ENCODE measurements around the gene ADGRG6.

The ADGRG6 gene

GRCh38 chr6:142321451-142321850 is 19.6 kb downstream of the ADGRG6 start:
- no peak for FAIRE-seq
- no peak for TF ChIP-seq POLR2A (IDR thresholded peaks at IDR 0.05; ENCODE audit: low read depth, low read length)
- no peak for DNase-seq (ENCODE audit: insufficient read length, low spot score)

- no peak for TF ChIP-seq POLR2A (IDR thresholded peaks at IDR 0.05; ENCODE audit: low read depth, low read length)
- DNase-seq (ENCODE audit: insufficient read length, low spot score) = no peak
- no peak for FAIRE-seq
These were observed 20.3 kb downstream of the ADGRG6 start for GRCh38 chr6:142322066-142322465.

- FAIRE-seq = no peak
- DNase-seq (ENCODE audit: insufficient read length, low spot score) = no peak
- TF ChIP-seq POLR2A (IDR thresholded peaks at IDR 0.05; ENCODE audit: low read depth, low read length) = no peak
These were observed 20.8 kb downstream of the ADGRG6 start for GRCh38 chr6:142322504-142323198.

- TF ChIP-seq POLR2A (IDR thresholded peaks at IDR 0.05; ENCODE audit: low read depth, low read length) = no peak
- no peak for DNase-seq (ENCODE audit: insufficient read length, low spot score)
- FAIRE-seq = no peak
These were observed 21.6 kb downstream of the ADGRG6 start for GRCh38 chr6:142323377-142323776.

- no peak for FAIRE-seq
- no peak for TF ChIP-seq POLR2A (IDR thresholded peaks at IDR 0.05; ENCODE audit: low read depth, low read length)
These were observed 22.3 kb downstream of the ADGRG6 start for GRCh38 chr6:142324111-142324510.

GRCh38 chr6:142325111-142325510 is 23.3 kb downstream of the ADGRG6 start:
- DNase-seq (ENCODE audit: insufficient read length, low spot score) (no peak), FAIRE-seq (no peak)
- no peak for TF ChIP-seq POLR2A (IDR thresholded peaks at IDR 0.05; ENCODE audit: low read depth, low read length)

More at GRCh38 chr6:142324111-142324510, 22.3 kb downstream of the ADGRG6 start:
- no peak for DNase-seq (ENCODE audit: insufficient read length, low spot score)

- FAIRE-seq (no peak), DNase-seq (ENCODE audit: insufficient read length, low spot score) (no peak)
- TF ChIP-seq POLR2A (IDR thresholded peaks at IDR 0.05; ENCODE audit: low read depth, low read length) = no peak
These were observed 24.7 kb downstream of the ADGRG6 start for GRCh38 chr6:142326540-142326939.

GRCh38 chr6:142328070-142328469 is 26.3 kb downstream of the ADGRG6 start:
- no peak for TF ChIP-seq POLR2A (IDR thresholded peaks at IDR 0.05; ENCODE audit: low read depth, low read length)
- DNase-seq (ENCODE audit: insufficient read length, low spot score) (no peak), FAIRE-seq (no peak)

GRCh38 chr6:142329486-142330113 is 27.8 kb downstream of the ADGRG6 start:
- no peak for TF ChIP-seq POLR2A (IDR thresholded peaks at IDR 0.05; ENCODE audit: low read depth, low read length)
- DNase-seq (ENCODE audit: insufficient read length, low spot score) (no peak), FAIRE-seq (no peak)

GRCh38 chr6:142331075-142331551 is 29.3 kb downstream of the ADGRG6 start:
- DNase-seq (ENCODE audit: insufficient read length, low spot score) = no peak
- no peak for FAIRE-seq
- no peak for TF ChIP-seq POLR2A (IDR thresholded peaks at IDR 0.05; ENCODE audit: low read depth, low read length)

- FAIRE-seq (no peak), DNase-seq (ENCODE audit: insufficient read length, low spot score) (no peak)
- TF ChIP-seq POLR2A (IDR thresholded peaks at IDR 0.05; ENCODE audit: low read depth, low read length) = no peak
These were observed 29.8 kb downstream of the ADGRG6 start for GRCh38 chr6:142331601-142332000.

- DNase-seq (ENCODE audit: insufficient read length, low spot score) (no peak), FAIRE-seq (no peak)
- TF ChIP-seq POLR2A (IDR thresholded peaks at IDR 0.05; ENCODE audit: low read depth, low read length) = no peak
These were observed 30.7 kb downstream of the ADGRG6 start for GRCh38 chr6:142332393-142333098.

GRCh38 chr6:142333431-142333830 is 31.6 kb downstream of the ADGRG6 start:
- FAIRE-seq (no peak), DNase-seq (ENCODE audit: insufficient read length, low spot score) (no peak)
- no peak for TF ChIP-seq POLR2A (IDR thresholded peaks at IDR 0.05; ENCODE audit: low read depth, low read length)

- TF ChIP-seq POLR2A (IDR thresholded peaks at IDR 0.05; ENCODE audit: low read depth, low read length) = no peak
- FAIRE-seq (no peak), DNase-seq (ENCODE audit: insufficient read length, low spot score) (no peak)
These were observed 32.5 kb downstream of the ADGRG6 start for GRCh38 chr6:142334294-142334693.
